ENCODE data around the gene CR1L. TPM values are rescaled to one million over a fixed set of nuclear protein-coding genes. Genes with fewer than 3 reads are reported as not detected.

The CR1L gene
- total RNA-seq, 1 experiment from 2014 or later, result not detected

DNA sequence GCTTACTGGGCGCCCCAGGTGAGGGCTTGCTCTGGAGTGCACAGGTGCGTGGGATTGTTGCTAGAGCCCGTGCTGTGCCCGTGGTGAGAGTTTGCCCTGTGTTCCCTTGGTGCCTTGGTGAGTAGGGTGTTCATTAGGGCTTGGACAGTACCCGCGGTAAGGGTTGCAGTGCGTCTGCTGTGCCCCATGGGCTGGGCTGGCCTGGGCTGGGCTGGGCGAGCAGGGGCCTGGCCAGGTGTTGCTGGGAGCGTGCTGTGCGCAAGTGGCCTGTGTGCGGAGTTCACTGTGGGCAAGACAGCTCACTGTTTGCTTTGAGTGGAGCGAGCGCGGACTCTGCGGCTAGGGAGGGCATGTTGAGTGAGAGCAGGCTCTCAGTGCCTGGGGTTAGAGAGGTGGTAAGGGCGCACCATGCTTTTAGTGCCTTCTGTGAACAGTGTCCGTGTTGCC lies 725 bp downstream of the CR1L start:
- H3K4me3 ChIP-seq (ENCODE audit: low read depth, low read length, poor library complexity, severe bottlenecking), result no peak overlapping the region
- no peak for DNase-seq (ENCODE audit: low spot score)
- peaks cover 51% of the 10 kb centered on the region for H3K27me3 ChIP-seq (replicated peaks; ENCODE audit: insufficient read depth, low read depth, low read length, poor library complexity)
- intact Hi-C loops (cut with micrococcal nuclease; ENCODE audit: unreplicated experiment), result no loop called here
- no peaks in the 10 kb centered on the region for H3K4me1 ChIP-seq (ENCODE audit: insufficient read depth, low read length, poor library complexity, severe bottlenecking)
- ChIA-PET POLR2A (ENCODE audit: low non-redundant PET) (no interaction called here), CTCF (no interaction called here)
- no peak overlapping the region for H3K27ac ChIP-seq (ENCODE audit: low read depth, low read length, poor library complexity, severe bottlenecking)
- H3K9me3 ChIP-seq (ENCODE audit: low read depth, low read length, poor library complexity, severe bottlenecking), result no peaks in the 10 kb centered on the region
- no peaks in the 10 kb centered on the region for H3K36me3 ChIP-seq (ENCODE audit: insufficient read depth, low read length, poor library complexity, severe bottlenecking)
- TF ChIP-seq EZH2 (IDR thresholded peaks at IDR 0.05; ENCODE audit: borderline replicate concordance, low read depth, low read length, poor library complexity, severe bottlenecking), result no peak
- no peak for TF ChIP-seq CTCF (conservative IDR thresholded peaks at IDR 0.05; ENCODE audit: low read depth, low read length)
- BruUV-seq (replicated peaks), result no TSS peak

- Histone ChIP-seq H3K27me3 (replicated peaks; ENCODE audit: insufficient read depth, low read depth, low read length, poor library complexity) (peaks cover 46% of the 10 kb centered on the region), H3K36me3 (ENCODE audit: insufficient read depth, low read length, poor library complexity, severe bottlenecking) (no peaks in the 10 kb centered on the region), H3K9me3 (ENCODE audit: low read depth, low read length, poor library complexity, severe bottlenecking) (no peaks in the 10 kb centered on the region), H3K4me3 (ENCODE audit: low read depth, low read length, poor library complexity, severe bottlenecking) (no peak overlapping the region), H3K27ac (ENCODE audit: low read depth, low read length, poor library complexity, severe bottlenecking) (no peak overlapping the region), H3K4me1 (ENCODE audit: insufficient read depth, low read length, poor library complexity, severe bottlenecking) (no peaks in the 10 kb centered on the region)
- no peak for TF ChIP-seq CTCF (conservative IDR thresholded peaks at IDR 0.05; ENCODE audit: low read depth, low read length)
- TF ChIP-seq EZH2 (IDR thresholded peaks at IDR 0.05; ENCODE audit: borderline replicate concordance, low read depth, low read length, poor library complexity, severe bottlenecking), result no peak
- DNase-seq (ENCODE audit: low spot score), result no peak
- CTCF ChIA-PET, result no interaction called here
- intact Hi-C loops (cut with micrococcal nuclease; ENCODE audit: unreplicated experiment), result no loop called here
- BruUV-seq (replicated peaks), result no TSS peak
- POLR2A ChIA-PET (ENCODE audit: low non-redundant PET), result no interaction called here
Measured at GRCh38 chr1:207646171-207646570, 1.2 kb downstream of the CR1L start.

DNA sequence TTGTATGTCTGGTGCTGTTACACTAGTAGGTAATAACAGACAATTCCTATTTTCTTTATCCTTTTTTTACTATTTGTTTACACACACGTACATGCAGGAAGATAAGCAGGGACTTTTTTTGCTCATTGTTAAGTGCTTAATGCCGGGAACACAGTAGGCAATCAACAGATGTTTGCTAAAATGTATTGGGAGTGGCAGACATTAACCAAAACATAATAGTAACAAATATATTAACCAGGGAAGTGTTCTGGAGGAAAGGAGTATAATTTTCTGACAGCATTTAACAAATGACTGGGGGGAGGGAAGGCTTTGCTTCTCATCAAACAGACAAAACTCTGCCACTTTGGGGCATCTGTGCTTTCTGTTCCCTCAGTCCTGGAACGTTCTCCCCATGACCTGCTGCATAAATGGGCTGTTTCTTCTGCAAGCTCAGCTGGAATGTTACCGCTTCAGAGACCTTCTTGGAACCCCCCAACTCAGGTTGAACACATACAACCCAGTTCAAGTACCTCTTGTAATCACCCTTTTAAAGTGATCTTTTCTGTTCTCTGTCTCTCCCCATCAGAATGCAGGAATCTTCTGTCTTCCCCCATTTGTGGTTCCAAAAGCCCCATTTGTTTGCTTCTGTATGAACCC lies 2.1 kb downstream of the CR1L start:
- intact Hi-C loops (cut with micrococcal nuclease; ENCODE audit: unreplicated experiment), result no loop called here
- H3K4me1 ChIP-seq (ENCODE audit: insufficient read depth, low read length, poor library complexity, severe bottlenecking), result no peaks in the 10 kb centered on the region
- no peak overlapping the region for H3K4me3 ChIP-seq (ENCODE audit: low read depth, low read length, poor library complexity, severe bottlenecking)
- ChIA-PET CTCF (no interaction called here), POLR2A (ENCODE audit: low non-redundant PET) (no interaction called here)
- no peaks in the 10 kb centered on the region for H3K36me3 ChIP-seq (ENCODE audit: insufficient read depth, low read length, poor library complexity, severe bottlenecking)
- no peak for DNase-seq (ENCODE audit: low spot score)
- TF ChIP-seq CTCF (conservative IDR thresholded peaks at IDR 0.05; ENCODE audit: low read depth, low read length) (no peak), EZH2 (IDR thresholded peaks at IDR 0.05; ENCODE audit: borderline replicate concordance, low read depth, low read length, poor library complexity, severe bottlenecking) (no peak)
- H3K9me3 ChIP-seq (ENCODE audit: low read depth, low read length, poor library complexity, severe bottlenecking), result no peaks in the 10 kb centered on the region
- no TSS peak for BruUV-seq (replicated peaks)
- peaks cover 47% of the 10 kb centered on the region for H3K27me3 ChIP-seq (replicated peaks; ENCODE audit: insufficient read depth, low read depth, low read length, poor library complexity)
- no peak overlapping the region for H3K27ac ChIP-seq (ENCODE audit: low read depth, low read length, poor library complexity, severe bottlenecking)

Data from A673 (cell line).